HG02981 (cell line): ENCODE measurements around the gene C19orf25.

Experiments
- ATAC-seq: cut with Tn5 transposase; IDR thresholded peaks from one replicate; pipeline ENCODE4 v1.9.1; 2021; ENCODE audit warnings: mild to moderate bottlenecking, moderate library complexity; ENCODE audit not compliant: unreplicated experiment

Gene C19orf25

DNA sequence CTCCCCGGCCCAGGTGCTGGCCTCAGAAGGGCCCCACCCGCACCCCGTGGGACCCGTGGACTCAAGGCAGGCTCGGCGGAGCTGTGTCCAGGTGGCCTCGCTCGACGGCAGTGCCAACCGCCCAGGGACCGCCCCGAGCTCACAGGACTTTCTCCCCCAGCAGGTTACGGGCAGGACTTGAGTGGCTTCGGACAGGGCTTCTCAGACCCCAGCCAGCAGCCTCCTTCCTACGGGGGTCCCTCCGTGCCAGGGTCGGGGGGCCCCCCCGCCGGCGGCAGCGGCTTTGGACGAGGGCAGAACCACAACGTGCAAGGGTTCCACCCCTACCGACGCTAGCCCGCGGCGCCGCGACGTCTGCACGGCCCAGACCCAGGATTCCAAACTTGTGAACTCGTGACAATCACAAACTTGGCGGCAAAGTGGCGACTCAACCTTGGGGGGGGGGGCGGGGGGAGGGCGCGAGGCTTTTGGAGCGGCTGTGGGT lies 44.4 kb downstream of the C19orf25 start:
- no peak for ATAC-seq

DNA sequence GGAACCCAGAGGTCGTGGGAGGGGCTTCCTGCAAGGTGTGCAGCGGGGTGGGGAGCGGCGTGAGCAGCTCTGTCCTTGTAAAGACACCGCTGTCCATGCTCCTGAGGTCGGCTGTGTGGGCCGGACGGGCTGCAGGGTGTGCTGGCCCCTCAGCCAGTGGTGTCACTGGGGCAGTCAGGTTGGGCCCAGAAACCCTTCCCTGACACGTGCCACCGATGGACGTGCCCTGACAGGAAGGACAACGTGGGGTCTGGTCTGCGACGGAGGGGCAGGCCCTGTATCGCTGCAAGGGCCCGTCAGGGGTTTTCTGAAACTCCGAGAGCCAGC lies 45.0 kb downstream of the C19orf25 start:
- no peak for ATAC-seq

DNA sequence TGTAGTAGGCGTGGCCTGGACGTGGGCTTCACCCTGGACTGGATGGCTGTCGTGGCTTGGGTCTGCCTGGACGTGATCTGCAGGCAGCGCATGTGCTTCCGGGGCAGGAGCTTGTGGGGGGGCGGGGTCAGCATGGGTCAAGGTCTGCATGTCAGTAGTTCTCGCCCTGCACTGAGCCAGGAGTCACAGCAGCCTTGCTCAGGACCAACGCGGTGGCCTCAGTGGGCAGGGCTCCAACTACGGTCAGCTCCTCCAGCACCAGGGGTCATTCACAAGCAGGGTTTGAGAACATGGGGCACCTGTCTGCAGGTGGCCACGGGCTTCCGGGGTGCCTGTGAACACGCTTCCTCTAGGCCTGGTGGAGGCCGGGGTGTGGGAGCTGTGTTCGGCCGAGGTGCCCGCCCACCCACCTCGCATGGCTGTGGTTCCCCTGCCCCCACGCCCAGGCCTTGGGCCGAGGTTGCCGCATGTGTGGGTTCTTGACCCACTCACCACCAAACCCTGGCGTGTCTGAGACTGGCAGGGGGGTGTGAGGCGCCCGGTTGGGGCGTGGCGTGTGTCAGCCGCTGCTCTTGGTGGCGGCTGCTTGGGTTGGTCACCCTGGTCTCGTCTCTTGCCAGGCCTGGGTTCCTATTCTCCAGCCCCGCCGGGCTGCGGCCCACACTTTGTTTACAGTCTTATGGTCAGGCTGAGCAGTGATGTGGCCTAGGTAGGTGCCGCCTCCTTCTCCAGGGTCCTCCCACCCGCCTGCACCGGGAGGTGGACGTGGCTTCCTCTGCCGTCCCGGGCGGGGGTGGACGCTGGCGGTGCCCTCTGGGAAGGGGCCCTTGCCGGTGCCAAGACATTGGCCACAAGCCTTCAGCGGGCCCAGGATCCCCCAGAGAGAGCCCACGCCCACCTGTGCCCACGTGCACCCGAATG lies 45.6 kb downstream of the C19orf25 start:
- no peak for ATAC-seq

DNA sequence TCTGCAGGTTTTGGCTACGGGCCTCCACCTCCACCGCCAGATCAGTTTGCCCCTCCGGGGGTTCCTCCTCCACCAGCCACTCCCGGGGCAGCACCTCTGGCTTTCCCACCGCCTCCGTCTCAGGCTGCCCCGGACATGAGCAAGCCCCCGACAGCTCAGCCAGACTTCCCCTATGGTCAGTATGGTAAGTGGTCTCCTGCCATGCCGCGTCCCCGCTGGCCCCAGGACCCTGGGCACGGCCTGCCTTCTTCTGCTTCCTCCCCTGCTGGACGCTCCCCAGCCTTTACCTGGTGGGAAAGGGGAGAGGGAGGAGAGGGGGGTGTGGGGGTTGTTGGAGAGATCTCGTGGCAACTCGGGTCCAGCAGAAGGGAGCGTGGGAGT lies 46.5 kb downstream of the C19orf25 start:
- ATAC-seq = no peak

DNA sequence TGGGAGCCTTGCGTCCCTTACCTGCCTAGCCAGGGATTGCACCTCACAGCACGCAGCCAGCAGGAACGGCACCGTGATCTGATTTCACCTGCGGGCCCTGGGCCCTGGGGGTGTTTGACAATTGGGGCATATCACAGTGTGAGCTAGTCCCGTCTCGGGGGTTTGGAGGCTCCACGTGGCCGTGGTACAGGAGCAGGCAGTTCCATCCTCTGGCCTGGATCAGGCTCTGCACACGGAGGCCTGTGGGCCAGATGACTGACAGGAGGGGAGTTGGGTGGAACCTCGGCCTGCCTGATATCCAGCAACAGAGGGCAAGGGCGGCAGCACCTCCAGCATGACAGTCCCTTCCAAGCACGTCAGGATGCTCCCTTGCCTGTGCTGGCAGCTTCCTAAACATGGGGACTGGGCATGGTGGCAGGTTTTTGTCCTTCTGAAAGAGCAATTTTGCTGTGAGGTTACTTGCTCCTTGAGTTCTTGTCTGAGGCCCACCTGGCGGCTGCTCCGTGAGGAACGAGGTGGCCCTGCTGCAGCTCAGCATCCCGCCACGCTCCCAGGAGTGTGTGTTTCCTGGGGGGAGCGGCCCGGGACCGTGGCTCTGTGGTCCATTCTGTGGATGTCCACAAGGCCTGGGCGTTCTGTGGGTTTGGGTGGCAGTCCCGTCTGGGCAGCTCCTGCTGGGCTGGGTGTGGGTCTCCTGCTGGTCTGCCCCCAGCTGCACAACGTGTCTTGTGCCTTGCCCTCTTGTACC lies 47.1 kb downstream of the C19orf25 start:
- no peak for ATAC-seq

DNA sequence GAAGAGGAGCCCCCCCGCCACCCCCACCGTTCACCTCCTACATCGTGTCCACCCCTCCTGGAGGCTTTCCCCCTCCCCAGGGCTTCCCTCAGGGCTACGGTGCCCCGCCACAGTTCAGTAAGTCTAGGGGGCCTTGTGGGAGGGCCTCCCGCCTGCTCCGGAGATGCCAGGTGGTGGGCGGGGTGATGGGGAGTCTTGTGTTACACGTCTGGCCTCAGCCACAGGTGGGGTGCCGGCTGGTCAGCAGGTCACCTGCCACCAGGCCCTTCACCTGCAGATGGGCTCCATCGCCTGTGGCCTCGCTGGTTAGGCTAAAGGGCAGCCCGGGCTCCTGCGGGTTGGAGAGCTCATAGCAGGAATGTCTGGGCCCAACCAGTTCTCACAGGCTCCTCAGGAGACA lies 48.8 kb downstream of the C19orf25 start:
- ATAC-seq = no peak

DNA sequence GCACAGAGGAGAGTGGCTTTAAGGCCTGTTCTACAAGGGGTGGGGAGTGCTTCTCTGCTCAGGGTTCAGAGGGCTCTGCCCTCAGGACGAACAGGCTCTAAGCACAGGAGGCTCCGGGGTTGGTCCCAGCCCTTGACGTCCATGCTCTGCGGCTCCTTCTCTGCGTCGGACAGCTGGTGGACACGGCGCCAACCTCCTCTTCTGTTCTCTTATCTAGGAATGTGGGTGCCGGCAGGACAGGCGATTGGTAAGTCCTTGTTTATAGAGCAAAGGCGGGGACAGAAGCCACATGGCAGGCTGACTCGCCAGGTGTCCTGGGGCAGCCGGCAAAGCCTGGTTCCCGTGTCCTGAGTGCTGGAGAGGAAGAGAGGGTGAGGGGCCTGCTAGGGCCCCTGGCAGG lies 49.3 kb downstream of the C19orf25 start:
- no peak for ATAC-seq

DNA sequence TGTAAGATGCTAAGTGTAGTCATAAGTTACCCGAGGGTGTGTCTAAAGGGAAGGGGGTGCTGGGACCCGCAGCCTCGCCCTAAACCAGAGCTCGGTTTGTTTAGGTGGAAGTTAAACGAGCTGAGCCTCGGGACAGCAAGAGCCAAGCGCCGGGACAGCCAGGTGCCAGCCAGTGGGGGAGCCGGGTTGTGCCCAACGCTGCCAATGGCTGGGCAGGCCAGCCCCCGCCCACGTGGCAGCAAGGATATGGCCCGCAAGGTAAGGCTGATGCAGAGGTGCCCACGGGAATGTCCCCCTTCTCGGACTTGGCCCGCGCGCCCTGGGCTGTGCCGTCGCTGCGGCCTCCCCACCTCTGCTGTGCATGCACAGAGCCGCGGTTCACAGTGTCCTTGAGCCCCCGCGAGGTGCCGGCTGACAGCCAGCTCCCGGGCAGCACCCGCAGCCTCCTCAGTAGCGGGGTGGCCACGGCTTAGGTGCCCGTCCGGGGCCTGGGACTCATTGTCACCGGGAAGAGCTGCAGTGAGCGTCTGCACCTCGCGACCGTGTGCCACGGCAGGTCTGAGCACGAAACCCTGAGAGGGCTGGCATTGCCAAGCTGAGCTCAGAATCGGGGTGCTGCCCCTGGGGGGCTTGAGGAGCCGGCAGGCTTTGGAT lies 50.1 kb downstream of the C19orf25 start:
- ATAC-seq = no peak

DNA sequence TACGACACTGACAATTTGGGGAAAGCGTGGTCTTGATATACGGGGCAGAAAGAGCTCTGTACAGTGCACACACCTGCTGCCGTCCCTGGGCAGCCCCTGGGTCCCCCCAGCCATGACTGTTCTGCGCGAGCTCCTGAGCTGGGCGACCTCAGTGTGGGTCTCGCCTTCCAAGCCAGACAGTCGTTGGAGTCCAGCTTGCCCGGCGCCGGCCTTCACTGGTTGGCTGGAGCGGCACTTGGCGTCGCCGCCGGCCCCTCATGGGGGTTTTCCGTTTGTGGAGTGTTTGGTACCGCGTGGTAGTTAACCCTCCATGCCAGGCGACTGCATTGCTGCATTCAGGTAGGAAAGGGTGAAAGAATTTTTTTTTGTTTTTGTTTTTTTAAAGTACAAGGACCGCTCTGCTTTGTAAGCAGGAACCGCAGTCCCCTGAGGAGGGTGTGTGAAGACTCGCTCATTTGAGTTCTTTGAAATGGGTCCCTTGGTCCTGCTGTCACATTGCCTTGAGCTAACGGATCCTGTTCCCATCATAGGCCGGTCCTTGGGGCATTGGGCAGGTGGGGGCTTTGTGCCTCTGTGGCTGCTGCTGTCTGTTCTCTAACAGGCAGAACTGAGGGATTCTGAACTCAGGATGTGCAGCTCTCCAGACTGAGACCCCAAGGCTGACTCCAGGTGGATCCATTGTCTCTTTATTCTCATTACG lies 51.6 kb downstream of the C19orf25 start:
- ATAC-seq = no peak

DNA sequence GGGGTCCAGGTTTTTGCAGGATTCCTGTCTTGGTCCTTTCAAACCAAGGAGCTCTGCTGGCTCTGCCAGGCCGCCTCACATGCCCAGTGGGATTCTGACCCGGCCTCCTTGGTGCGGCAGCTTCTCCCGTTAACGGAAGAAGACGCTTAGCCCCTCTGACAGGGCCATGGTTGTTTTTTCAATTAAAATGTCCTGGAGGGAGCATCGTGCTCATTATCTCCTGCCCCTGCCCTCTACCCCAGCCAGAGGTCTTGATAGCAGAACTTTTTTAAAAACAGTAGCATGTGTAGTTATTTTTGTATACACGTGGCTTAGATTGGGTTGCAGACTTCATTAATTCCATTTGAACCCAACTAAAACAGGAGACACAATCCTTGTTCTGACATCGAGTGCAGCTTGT lies 52.3 kb downstream of the C19orf25 start:
- no peak for ATAC-seq

DNA sequence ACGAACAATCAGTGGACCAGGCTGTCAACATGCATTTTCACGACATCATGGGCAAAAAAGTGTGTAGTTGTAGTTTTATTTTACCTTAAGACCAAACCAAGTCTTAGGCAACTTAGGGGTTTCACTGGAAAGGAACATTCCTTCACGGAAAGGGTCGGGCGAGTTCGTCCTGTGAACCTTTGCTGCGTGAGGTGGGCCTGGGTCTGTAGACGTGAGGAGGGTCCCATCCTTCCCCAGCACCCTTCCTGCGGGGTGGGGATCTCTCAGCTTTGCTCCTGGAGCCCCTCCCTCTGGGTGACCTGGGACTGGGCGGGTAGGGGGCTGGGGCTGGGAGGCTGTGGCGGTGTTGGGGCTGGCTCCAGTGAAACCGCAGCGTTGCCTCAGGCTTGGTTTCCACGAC lies 53.1 kb downstream of the C19orf25 start:
- no peak for ATAC-seq

DNA sequence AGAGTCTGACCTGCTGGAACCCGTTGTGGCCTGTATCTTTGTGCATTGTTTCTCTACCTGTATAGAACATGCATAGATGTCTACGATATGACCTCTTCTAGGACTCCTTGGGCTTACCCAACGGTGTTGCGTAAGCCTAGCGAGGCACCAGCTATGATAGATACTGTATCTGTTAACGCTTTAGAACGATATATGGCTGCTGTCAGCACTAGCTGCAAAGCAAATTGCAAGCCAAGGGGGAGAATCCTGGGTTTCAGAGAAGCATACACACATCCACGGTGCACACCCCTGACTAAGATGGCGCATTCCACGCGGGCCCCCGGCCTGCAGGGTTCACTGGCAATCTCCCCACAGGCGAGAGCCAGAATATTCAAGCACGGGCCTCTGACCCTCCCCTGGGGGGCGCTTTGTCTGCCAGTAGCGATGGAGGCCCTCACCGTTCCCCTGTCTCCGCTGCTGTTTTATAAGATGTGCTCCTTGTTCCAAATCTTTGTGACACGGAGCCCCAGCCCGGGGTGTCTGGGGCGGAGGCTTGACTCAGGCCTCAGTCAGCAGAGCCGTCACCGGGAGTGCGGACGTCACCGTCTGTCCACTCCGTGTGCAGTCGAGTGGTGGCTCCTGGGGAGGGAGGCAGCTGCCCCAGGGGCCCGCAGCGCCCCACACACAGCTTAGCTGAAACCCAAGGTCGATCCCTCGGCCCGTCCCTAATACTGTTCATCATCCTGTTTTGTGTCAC lies 53.7 kb downstream of the C19orf25 start:
- no peak for ATAC-seq

DNA sequence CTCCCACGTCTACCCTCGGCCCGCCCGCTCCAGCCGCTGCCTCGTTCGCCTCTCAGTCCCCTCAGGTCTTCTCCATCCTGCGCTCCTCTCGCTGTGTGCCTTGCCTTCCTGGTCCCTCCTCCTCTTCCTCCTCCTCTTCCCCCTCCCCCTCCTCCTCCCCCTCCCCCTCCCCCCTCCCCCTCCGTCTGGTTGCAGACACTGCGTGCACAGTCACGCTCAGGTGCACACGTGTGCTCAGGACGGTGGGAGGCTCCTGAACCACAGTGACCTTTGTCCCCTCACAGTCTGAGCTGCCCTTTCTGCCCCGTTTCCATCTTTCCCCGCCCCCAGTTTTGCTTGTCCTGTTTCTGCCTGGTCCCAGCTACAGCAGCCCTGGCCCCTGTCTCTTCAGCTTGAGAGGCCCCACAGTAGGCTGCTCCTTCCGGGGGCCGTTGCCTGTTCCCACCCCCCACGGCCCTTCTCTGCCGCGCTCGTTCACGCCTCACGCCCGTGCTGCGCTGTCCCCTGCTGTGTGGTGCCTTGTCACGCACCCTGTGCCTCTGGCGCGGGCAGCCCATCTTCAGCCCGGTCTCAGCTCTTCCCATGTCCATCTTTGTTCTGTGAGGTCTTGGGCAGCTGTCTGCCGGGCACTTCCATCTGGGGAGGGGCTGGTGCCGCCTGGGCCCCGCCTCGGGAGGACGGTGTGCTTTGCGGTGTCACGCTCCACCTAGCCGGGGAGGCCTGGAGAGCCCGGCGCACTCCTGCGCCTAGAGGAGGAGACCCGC lies 54.6 kb downstream of the C19orf25 start:
- ATAC-seq = no peak

DNA sequence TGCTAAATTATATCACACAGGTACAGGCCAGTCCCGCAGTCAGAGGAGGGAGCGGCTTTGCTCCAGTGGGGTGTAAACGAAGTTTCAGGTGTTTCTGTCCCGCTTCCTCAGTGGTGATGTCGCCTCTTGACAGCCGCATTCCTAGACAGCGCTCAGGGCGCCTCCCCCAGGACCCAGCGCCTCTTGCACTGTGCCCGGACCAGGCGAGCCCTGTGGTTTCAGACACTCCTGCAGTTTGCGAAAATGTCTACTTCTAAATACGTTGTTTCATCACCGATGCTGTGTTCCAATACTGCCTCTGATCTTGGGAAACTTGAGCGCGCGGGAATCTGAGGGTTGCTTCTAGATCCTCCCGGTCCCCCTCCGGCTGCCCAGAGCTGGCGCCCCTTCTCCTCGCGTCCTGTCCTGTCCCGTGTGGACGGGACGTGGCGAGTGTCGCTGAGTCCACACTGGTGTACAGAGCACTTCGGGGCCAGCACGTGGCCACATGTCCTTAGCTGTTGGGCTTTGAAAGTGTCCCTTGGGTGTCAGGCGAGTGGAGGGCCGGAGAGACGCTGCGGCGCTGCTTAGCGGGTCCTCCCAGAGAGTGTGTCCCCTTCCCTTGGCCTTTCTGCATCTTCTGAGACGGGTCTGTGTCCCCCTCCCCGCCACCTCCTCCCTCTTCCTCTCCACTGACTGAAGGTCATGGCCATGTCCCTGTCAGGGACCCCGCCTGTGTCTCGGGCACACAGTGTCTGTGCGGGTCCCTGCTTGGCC lies 55.4 kb downstream of the C19orf25 start:
- ATAC-seq = no peak
